Measurements from ENCODE around the gene NEURL1.

GRCh38 chr10:103600325-103600724 is 106.8 kb downstream of the NEURL1 start:
- TF ChIP-seq YY1 (IDR thresholded peaks at IDR 0.05; ENCODE audit: insufficient read depth, insufficient read length), result no peak
- TF ChIP-seq SUZ12 (IDR thresholded peaks at IDR 0.05; ENCODE audit: extremely low read depth, insufficient read depth, insufficient read length), result no peak
